Measurements from ENCODE around the gene ARMCX2. TPM values are rescaled to one million over a fixed set of nuclear protein-coding genes. Genes with fewer than 3 reads are reported as not detected.

Gene ARMCX2
- total RNA-seq, 1 experiment from 2014 or later: not detected

GRCh38 chrX:101691835-101692234, 32.2 kb upstream of the ARMCX2 start:
- H3K27ac Mint-ChIP-seq (ENCODE audit: unreplicated experiment): no peak overlapping the region
- intact Hi-C loops (cut with micrococcal nuclease; ENCODE audit: unreplicated experiment): no loop called here
- no peak for DNase-seq
- peaks cover 2% of the 10 kb centered on the region for H3K9me3 Mint-ChIP-seq (ENCODE audit: low read depth, unreplicated experiment)
- H3K4me3 Mint-ChIP-seq (ENCODE audit: low read depth, unreplicated experiment): no peak overlapping the region
- no peaks in the 10 kb centered on the region for H3K36me3 Mint-ChIP-seq (ENCODE audit: insufficient read depth, unreplicated experiment)
- CTCF ChIA-PET: no interaction called here
- TF ChIP-seq, protein P1, sequence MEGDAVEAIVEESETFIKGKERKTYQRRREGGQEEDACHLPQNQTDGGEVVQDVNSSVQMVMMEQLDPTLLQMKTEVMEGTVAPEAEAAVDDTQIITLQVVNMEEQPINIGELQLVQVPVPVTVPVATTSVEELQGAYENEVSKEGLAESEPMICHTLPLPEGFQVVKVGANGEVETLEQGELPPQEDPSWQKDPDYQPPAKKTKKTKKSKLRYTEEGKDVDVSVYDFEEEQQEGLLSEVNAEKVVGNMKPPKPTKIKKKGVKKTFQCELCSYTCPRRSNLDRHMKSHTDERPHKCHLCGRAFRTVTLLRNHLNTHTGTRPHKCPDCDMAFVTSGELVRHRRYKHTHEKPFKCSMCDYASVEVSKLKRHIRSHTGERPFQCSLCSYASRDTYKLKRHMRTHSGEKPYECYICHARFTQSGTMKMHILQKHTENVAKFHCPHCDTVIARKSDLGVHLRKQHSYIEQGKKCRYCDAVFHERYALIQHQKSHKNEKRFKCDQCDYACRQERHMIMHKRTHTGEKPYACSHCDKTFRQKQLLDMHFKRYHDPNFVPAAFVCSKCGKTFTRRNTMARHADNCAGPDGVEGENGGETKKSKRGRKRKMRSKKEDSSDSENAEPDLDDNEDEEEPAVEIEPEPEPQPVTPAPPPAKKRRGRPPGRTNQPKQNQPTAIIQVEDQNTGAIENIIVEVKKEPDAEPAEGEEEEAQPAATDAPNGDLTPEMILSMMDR (IDR thresholded peaks at IDR 0.05; ENCODE audit: unreplicated experiment): no peak
- no TSS peak for BruUV-seq (replicated peaks)
- no peaks in the 10 kb centered on the region for H3K4me1 Mint-ChIP-seq (ENCODE audit: low read depth, unreplicated experiment)
- H3K27me3 Mint-ChIP-seq (ENCODE audit: unreplicated experiment): peaks cover 16% of the 10 kb centered on the region

DNA sequence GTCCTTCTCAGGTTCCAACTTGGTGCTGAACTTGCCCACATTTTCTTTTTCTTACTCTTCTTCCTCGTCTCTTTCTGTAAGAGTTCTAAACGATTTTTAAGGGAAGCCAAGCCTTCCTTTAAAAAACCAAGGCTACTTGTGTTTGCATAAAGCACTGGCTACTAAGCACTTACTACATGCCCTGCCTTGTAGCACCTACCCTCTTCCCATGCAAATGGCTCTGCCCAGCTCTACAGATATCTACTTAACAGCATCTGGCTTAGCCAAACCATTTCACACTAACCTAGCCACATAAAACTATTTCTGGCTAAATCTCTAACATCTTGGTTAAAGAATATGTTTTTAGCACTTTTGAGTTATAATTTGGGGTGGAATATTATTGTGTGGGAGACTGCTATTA, 26.9 kb upstream of the ARMCX2 start:
- Mint-ChIP-seq H3K36me3 (ENCODE audit: insufficient read depth, unreplicated experiment) (no peaks in the 10 kb centered on the region), H3K4me1 (ENCODE audit: low read depth, unreplicated experiment) (no peaks in the 10 kb centered on the region), H3K9me3 (ENCODE audit: low read depth, unreplicated experiment) (no peaks in the 10 kb centered on the region), H3K4me3 (ENCODE audit: low read depth, unreplicated experiment) (no peak overlapping the region), H3K27me3 (ENCODE audit: unreplicated experiment) (peaks cover 16% of the 10 kb centered on the region), H3K27ac (ENCODE audit: unreplicated experiment) (no peak overlapping the region)
- no peak for DNase-seq
- intact Hi-C loops (cut with micrococcal nuclease; ENCODE audit: unreplicated experiment): no loop called here
- TF ChIP-seq, protein P1 (IDR thresholded peaks at IDR 0.05; ENCODE audit: unreplicated experiment): no peak
- CTCF ChIA-PET: no interaction called here
- no TSS peak for BruUV-seq (replicated peaks)

DNA sequence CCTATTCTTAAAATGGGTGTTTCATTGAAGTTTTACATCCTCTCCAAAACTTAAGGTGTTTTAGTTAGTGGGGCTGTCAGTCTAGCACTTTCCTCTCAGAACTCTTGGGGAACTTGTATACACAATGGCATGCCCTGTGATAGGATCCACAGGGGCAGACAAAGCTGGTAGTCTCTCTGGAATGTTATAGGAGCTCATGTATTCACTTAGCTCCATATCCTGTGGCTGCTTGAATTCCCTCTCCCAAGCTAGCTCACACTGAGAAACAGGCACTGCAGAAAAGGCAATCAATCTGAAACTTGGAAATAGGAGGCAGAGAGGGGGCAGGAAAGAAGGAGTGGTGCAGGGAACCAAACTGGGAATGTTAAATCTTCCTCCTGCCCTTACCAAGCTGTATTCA, 26.3 kb upstream of the ARMCX2 start:
- CTCF ChIA-PET: no interaction called here
- no peaks in the 10 kb centered on the region for H3K4me1 Mint-ChIP-seq (ENCODE audit: low read depth, unreplicated experiment)
- H3K9me3 Mint-ChIP-seq (ENCODE audit: low read depth, unreplicated experiment): no peaks in the 10 kb centered on the region
- BruUV-seq (replicated peaks): no TSS peak
- peaks cover 16% of the 10 kb centered on the region for H3K27me3 Mint-ChIP-seq (ENCODE audit: unreplicated experiment)
- DNase-seq: no peak
- intact Hi-C loops (cut with micrococcal nuclease; ENCODE audit: unreplicated experiment): no loop called here
- H3K4me3 Mint-ChIP-seq (ENCODE audit: low read depth, unreplicated experiment): no peak overlapping the region
- no peaks in the 10 kb centered on the region for H3K36me3 Mint-ChIP-seq (ENCODE audit: insufficient read depth, unreplicated experiment)
- no peak overlapping the region for H3K27ac Mint-ChIP-seq (ENCODE audit: unreplicated experiment)
- TF ChIP-seq, protein P1 (IDR thresholded peaks at IDR 0.05; ENCODE audit: unreplicated experiment): no peak

GRCh38 chrX:101682723-101683122, 23.1 kb upstream of the ARMCX2 start:
- Mint-ChIP-seq H3K4me1 (ENCODE audit: low read depth, unreplicated experiment) (no peaks in the 10 kb centered on the region), H3K27ac (ENCODE audit: unreplicated experiment) (no peak overlapping the region), H3K36me3 (ENCODE audit: insufficient read depth, unreplicated experiment) (no peaks in the 10 kb centered on the region), H3K27me3 (ENCODE audit: unreplicated experiment) (peaks cover 5% of the 10 kb centered on the region), H3K9me3 (ENCODE audit: low read depth, unreplicated experiment) (no peaks in the 10 kb centered on the region), H3K4me3 (ENCODE audit: low read depth, unreplicated experiment) (no peak overlapping the region)
- no TSS peak for BruUV-seq (replicated peaks)
- CTCF ChIA-PET: no interaction called here
- TF ChIP-seq, protein P1 (IDR thresholded peaks at IDR 0.05; ENCODE audit: unreplicated experiment): no peak
- intact Hi-C loops (cut with micrococcal nuclease; ENCODE audit: unreplicated experiment): no loop called here
- DNase-seq: no peak

DNA sequence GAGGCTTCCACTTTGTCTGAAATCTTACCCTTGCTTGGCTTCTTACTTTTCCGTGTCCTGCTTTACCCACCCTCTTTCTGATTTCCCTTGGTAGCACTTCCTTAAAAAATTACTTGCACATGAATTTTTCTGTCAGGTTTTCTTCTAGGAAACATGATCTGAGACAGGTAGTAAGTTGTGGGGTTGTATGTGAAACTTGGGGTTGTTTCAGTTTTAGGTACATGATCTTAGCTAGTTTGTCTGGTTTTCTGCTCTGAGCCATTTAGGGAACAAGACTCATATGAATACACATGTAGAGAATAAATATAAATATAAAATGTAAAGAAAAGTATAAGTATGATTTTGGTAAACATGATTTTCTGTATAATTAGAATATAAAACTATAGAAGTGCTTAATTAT, 17.4 kb upstream of the ARMCX2 start:
- no peaks in the 10 kb centered on the region for H3K9me3 Mint-ChIP-seq (ENCODE audit: low read depth, unreplicated experiment)
- no peak for DNase-seq
- intact Hi-C loops (cut with micrococcal nuclease; ENCODE audit: unreplicated experiment): no loop called here
- TF ChIP-seq, protein P1 (IDR thresholded peaks at IDR 0.05; ENCODE audit: unreplicated experiment): no peak
- no peaks in the 10 kb centered on the region for H3K36me3 Mint-ChIP-seq (ENCODE audit: insufficient read depth, unreplicated experiment)
- CTCF ChIA-PET: no interaction called here
- H3K27ac Mint-ChIP-seq (ENCODE audit: unreplicated experiment): no peak overlapping the region
- H3K27me3 Mint-ChIP-seq (ENCODE audit: unreplicated experiment): peaks cover 16% of the 10 kb centered on the region
- no peak overlapping the region for H3K4me3 Mint-ChIP-seq (ENCODE audit: low read depth, unreplicated experiment)
- no peaks in the 10 kb centered on the region for H3K4me1 Mint-ChIP-seq (ENCODE audit: low read depth, unreplicated experiment)
- BruUV-seq (replicated peaks): no TSS peak

Data from Calu3 (cell line).